HG03432 (cell line): ENCODE data around the gene UQCC5.

Source experiments
- ATAC-seq: cut with Tn5 transposase; IDR thresholded peaks from one replicate; pipeline ENCODE4 v1.9.1; 2021; ENCODE audit warnings: mild to moderate bottlenecking, moderate library complexity; ENCODE audit not compliant: unreplicated experiment

UQCC5 gene

GRCh38 chr3:52558436-52558835 lies 22.0 kb downstream of the UQCC5 start:
- no peak for ATAC-seq

DNA sequence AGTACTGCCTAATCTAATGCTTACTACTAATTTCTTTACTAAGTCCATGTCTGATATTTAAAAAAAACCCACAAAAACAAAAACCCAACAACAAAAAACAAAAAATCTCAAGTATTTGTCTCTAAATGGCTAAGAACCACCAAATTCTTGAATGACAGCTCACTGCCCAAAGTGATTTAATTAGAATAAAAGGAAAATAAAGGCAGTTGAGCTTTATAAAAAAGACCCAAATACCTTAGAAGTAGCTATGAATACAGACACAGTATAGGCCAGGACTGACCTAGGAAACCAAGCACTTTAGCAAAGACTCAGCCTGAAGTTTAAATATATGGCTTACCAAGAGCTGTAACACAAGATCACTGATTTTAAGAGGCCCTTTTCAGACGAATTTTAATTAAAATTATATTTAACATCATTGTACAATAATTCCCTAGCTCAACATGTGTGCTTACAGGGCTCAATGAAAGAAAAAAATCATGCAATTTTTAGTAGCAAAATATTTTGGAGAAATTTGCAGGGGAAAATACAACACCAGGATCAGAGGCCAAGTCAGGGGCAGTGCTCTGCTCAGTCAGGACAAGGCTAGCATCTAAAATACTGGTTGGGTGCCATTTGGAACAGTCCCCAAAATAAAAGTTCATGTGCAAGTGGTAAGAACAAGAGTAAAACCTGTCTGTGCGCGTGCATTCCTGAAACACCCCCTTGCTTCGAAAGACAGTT lies 24.8 kb downstream of the UQCC5 start:
- no peak for ATAC-seq

GRCh38 chr3:52563984-52564383 lies 27.6 kb downstream of the UQCC5 start:
- ATAC-seq = no peak

- no peak for ATAC-seq
Measured at GRCh38 chr3:52568069-52568468, 31.7 kb downstream of the UQCC5 start.

GRCh38 chr3:52570076-52570475 lies 33.7 kb downstream of the UQCC5 start:
- no peak for ATAC-seq

- no peak for ATAC-seq
Measured at GRCh38 chr3:52572221-52572620, 35.8 kb downstream of the UQCC5 start.

DNA sequence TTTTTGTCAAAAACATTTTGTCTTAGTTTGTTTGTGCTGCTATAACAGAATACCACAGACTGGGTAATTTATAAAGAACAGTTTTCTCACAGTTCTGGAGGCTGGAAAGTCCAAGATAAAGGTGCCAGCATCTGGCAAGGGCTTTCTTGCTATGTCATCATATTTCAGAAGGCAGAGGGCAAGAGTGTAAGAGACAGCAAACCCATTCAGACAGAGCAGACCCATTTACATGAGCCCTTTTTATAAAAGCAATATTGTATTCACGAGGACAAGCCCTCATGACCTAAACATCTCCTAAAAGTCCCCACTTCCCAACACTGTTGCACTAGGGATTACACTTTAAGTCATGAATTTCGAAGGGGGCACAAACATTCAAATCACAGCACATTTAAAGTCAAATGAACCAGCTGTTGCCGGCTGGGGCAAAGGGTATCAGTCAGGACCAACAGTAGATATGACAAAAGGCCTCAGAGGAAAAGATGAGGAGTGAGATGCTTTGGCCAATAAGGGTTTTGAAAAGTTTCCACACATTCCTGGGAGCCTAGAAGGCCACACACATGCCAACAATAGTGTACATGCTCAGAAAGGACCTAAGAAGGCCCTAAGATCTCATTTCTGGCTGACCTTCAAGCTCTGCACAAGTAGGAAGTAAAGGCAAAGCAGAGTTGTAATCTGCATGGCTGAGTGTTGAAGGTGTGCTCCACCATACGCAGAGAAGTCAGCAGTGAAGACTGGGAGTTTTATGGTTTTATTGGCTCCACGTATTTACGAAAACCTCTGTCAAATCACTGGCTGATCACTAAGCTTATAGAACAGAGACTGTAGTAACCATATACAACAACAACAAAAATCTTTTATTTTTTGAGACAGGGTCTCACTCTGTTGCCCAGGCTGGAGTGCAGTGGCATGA lies 37.9 kb downstream of the UQCC5 start:
- no peak for ATAC-seq
